Spleen (tissue), 7 donors: ENCODE results near the gene KRT7.

Source experiments
- POLR2A ChIP-seq, 3 donors: fragments of 450-650 bp; IDR thresholded peaks; one replicate each; pipeline ENCODE4 v1.5.1; 2017; ENCODE audit warnings: antibody characterized with exemption in 3 of 3, mild to moderate bottlenecking in 1 of 3
- TF ChIP-seq, protein P1 (sequence below), 11 experiments: fragments of 200-600 bp in 7 of 11; fragments of 450-650 bp in 4 of 11; sonication (generic) in 4 of 11; IDR thresholded peaks in 8 of 11; conservative IDR thresholded peaks in 3 of 11; 1 replicate in 7 of 11; 2 replicates in 4 of 11; pipeline versions ENCODE4 v1.4.0 to v1.8.0; 2016 to 2021; ENCODE audit warnings: antibody characterized with exemption in 11 of 11, inconsistent platforms in 4 of 11, mild to moderate bottlenecking in 1 of 11
- donor health status: DM: no; HTN: no; CAD: no; lungs with moderate emphysema.
- donor health status: DM: no; HTN: no; CAD: no.
- donor health status: DM: no; HTN: no; CAD: no.

DNA sequence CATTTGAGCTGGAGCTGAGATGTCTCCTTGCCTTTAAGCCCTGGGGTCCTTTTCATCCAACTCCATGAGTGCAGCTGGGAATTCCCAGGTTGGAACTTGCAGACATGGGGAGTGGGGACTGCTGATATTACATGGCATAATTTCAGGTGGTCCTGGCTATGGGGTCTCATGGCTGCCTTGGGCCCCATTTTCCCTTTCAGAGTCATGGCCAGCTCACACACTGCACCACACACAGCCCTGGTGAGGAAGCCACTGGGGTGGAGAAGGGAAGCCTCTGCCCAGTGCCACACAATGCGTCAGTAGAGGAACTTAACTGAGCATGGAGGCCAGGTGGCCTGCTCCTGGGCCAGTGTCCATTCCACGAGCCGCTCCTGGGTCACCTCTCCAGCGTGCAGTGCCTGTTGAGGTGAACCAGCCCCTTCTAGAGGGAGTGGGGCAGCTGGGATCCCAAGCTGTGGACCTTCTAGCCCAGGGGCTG, 24.1 kb downstream of the KRT7 start:
- TF ChIP-seq, protein P1, sequence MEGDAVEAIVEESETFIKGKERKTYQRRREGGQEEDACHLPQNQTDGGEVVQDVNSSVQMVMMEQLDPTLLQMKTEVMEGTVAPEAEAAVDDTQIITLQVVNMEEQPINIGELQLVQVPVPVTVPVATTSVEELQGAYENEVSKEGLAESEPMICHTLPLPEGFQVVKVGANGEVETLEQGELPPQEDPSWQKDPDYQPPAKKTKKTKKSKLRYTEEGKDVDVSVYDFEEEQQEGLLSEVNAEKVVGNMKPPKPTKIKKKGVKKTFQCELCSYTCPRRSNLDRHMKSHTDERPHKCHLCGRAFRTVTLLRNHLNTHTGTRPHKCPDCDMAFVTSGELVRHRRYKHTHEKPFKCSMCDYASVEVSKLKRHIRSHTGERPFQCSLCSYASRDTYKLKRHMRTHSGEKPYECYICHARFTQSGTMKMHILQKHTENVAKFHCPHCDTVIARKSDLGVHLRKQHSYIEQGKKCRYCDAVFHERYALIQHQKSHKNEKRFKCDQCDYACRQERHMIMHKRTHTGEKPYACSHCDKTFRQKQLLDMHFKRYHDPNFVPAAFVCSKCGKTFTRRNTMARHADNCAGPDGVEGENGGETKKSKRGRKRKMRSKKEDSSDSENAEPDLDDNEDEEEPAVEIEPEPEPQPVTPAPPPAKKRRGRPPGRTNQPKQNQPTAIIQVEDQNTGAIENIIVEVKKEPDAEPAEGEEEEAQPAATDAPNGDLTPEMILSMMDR (IDR thresholded peaks at IDR 0.05 in 8 of 11, conservative IDR thresholded peaks at IDR 0.05 in 3 of 11), result no peak
- TF ChIP-seq POLR2A (IDR thresholded peaks at IDR 0.05), result no peak
